Ovary (tissue), 9 donors: Measurements from ENCODE around the gene CCND3. TPM values are rescaled to one million over a fixed set of nuclear protein-coding genes. Genes with fewer than 3 reads are reported as not detected.

Experiments used
- DNase-seq, 5 donors: peaks; one replicate each; pipeline ENCODE4 v3.0.0-alpha.2; 2019 to 2020
- H3K27ac ChIP-seq, 2 donors: fragments of 200-600 bp; one replicate each; pipeline versions ENCODE4 v1.5.1 to v1.8.0; 2019 to 2022
- H3K27me3 ChIP-seq: fragments of 200-600 bp; one replicate; pipeline ENCODE4 v1.8.0; 2022
- H3K36me3 ChIP-seq: fragments of 200-600 bp; sonication (generic); one replicate; pipeline ENCODE4 v1.5.1; 2019
- H3K4me1 ChIP-seq: one replicate; pipeline ENCODE4 v1.8.1; 2013; ENCODE audit warnings: mild to moderate bottlenecking, moderate library complexity; ENCODE audit not compliant: insufficient read depth
- H3K4me3 ChIP-seq: fragments of 200-600 bp; sonication (generic); one replicate; pipeline ENCODE4 v1.5.1; 2017
- H3K9me3 ChIP-seq, 2 donors: fragments of 200-600 bp in 1 of 2; sonication (generic) in 1 of 2; one replicate each; pipeline versions ENCODE4 v1.5.1 to v1.8.1; 2013 to 2019; ENCODE audit warnings: mild to moderate bottlenecking in 1 of 2, moderate library complexity in 1 of 2
- EP300 ChIP-seq: sonication (generic); formaldehyde crosslinking; IDR thresholded peaks from one replicate; pipeline ENCODE4 v1.6.1; 2017; ENCODE audit warnings: antibody characterized with exemption
- POLR2A ChIP-seq: fragments of 450-650 bp; IDR thresholded peaks from one replicate; pipeline ENCODE4 v1.6.1; 2017; ENCODE audit warnings: antibody characterized with exemption, mild to moderate bottlenecking, moderate library complexity
- WGBS, 3 donors: extraction: QIAGEN DNeasy Blood & Tissue Kit in 1 of 3; methylation state at CpG; one replicate each; pipeline versions ENCODE4 v1.1.5 to v1.1.7; 2013 to 2017; 5-methylcytosine and 5-hydroxymethylcytosine counted together
- intact Hi-C, 4 donors: fragments of 100-400 bp; cut with DNase I; formaldehyde crosslinking; loops; one replicate each; pipeline versions ENCODE4 v1.11.0 to v1.15.1; 2022 to 2023
- polyA plus RNA-seq, 2 donors: library from polyadenylated mRNA; stranded (reverse); fragments of 200-250 nt in 1 of 2; fragments of 350-450 nt in 1 of 2; fragmentation: Illumina TruSeq in 1 of 2; extraction: RNeasy Lipid Tissue Mini Kit (QIAGEN cat#74804) in 1 of 2; gene quantifications; one replicate each; pipeline ENCODE4 v1.2.3, GENCODE V29; 2013 to 2014
- total RNA-seq, 7 donors: library from RNA; depleted of rRNA in 2 of 7; stranded (reverse); fragments of >200 nt in 2 of 7; fragmentation: NEBNext Ultra II Directional in 3 of 7; extraction: Animal tissue kit (Norgen Biotek cat#: 25700) in 3 of 7; gene quantifications; one replicate each; pipeline versions ENCODE4 v1.1.0 to v1.2.4, GENCODE V29; 2016 to 2023
- TF ChIP-seq, protein P1 (sequence below), 3 donors: fragments of 450-650 bp in 2 of 3; fragments of 200-600 bp in 1 of 3; IDR thresholded peaks; one replicate each; pipeline versions ENCODE4 v1.5.1 to v1.8.0; 2016 to 2022; ENCODE audit warnings: antibody characterized with exemption in 3 of 3, mild to moderate bottlenecking in 1 of 3
- donor health status: DM: no; HTN: no; CAD: no; lungs with moderate emphysema.
- donor health status: DM: no; HTN: no; CAD: no.
- donor health status: Bipolar disorder and iron deficiency.
- donor health status: DM: yes; HTN: yes; CAD: no.
- donor health status: DM: no; HTN: no; CAD: no.
- donor health status: DM: yes; HTN: yes; CAD: no.

CCND3 gene
- total and polyA plus RNA-seq, 9 donors = 22.7 to 217 (median 53.7) TPM

DNA sequence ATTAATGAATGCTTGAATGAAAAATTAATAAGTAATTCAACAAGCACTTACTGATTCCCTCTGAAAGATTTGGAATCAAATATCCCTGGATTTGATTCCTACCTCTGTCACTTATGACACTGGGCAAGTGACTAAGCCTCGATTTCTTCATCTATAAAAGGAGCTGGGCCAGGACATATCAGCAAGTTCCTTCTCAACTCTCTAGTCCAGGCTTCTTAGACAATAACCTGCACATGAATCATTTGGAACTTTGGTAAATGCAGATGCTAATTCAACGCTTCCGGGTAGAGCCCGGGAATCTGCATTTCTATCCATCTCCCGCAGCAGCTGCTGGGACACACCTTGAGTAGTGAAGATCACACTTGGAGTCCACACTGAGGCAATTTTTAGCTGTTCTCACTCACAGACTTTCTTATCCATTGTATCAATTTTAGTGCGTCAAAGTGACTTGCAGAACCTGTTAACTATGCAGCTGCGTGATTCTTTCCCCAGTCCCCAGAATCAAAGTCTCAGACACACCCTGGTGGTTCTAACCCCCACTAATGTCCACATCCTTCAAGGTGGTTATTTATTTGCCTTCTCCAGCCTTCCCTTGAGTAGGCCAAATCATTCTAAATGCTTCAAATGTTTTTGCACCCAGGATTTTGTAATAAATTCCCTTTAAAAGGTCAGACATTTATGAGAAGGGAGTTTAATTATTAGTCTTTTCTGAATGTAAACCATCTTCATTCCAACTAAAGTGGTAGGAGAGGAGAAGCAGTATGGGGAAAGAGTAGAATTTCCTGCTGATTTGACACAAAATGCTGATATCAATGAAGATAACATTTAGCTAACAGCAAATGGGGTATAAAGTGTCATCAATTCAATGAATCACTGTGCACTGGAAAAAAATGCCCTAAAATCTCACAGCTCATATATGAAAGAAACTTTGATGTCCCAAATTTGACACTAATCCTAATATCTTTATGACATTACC is 26.0 kb upstream of the CCND3 start:
- WGBS, 3 donors = 82 to 88% (median 86%) methylated on average over 7 of the region's 7 CpGs
- no peak overlapping the region for H3K4me3 ChIP-seq
- no peaks in the 10 kb centered on the region for H3K36me3 ChIP-seq
- intact Hi-C loops = no loop called here
- TF ChIP-seq EP300 (no peak), POLR2A (no peak)
- TF ChIP-seq, protein P1, sequence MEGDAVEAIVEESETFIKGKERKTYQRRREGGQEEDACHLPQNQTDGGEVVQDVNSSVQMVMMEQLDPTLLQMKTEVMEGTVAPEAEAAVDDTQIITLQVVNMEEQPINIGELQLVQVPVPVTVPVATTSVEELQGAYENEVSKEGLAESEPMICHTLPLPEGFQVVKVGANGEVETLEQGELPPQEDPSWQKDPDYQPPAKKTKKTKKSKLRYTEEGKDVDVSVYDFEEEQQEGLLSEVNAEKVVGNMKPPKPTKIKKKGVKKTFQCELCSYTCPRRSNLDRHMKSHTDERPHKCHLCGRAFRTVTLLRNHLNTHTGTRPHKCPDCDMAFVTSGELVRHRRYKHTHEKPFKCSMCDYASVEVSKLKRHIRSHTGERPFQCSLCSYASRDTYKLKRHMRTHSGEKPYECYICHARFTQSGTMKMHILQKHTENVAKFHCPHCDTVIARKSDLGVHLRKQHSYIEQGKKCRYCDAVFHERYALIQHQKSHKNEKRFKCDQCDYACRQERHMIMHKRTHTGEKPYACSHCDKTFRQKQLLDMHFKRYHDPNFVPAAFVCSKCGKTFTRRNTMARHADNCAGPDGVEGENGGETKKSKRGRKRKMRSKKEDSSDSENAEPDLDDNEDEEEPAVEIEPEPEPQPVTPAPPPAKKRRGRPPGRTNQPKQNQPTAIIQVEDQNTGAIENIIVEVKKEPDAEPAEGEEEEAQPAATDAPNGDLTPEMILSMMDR (IDR thresholded peaks at IDR 0.05) = no peak
- no peak for DNase-seq
- no peak overlapping the region for H3K27ac ChIP-seq
- H3K4me1 ChIP-seq = no peaks in the 10 kb centered on the region
- no peaks in the 10 kb centered on the region for H3K27me3 ChIP-seq
- no peaks in the 10 kb centered on the region for H3K9me3 ChIP-seq

DNA sequence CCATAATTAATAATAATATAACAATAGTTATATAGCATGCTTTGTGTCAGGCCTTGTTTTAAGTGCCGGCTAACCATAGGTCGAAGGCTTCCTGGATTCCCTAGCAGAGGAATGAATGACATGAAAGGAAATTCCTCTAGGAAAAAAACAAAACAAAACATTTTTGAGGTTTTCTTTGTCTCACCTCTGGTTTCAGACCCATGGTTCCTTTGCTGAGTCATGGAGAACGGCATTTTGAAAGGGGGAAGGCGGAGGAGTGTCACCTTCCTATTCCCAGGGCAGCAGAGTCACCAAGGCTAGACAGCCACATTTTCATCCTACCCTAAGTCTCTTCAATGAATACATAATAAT is 25.3 kb upstream of the CCND3 start:
- H3K4me1 ChIP-seq = no peaks in the 10 kb centered on the region
- no peaks in the 10 kb centered on the region for H3K9me3 ChIP-seq
- TF ChIP-seq POLR2A (no peak), EP300 (no peak)
- TF ChIP-seq, protein P1 (IDR thresholded peaks at IDR 0.05) = no peak
- 61 to 64% (median 63%) methylated on average over 4 of the region's 4 CpGs for WGBS, 3 donors
- DNase-seq = no peak
- H3K36me3 ChIP-seq = no peaks in the 10 kb centered on the region
- no peak overlapping the region for H3K27ac ChIP-seq
- no peak overlapping the region for H3K4me3 ChIP-seq
- H3K27me3 ChIP-seq = no peaks in the 10 kb centered on the region
- intact Hi-C loops = no loop called here

DNA sequence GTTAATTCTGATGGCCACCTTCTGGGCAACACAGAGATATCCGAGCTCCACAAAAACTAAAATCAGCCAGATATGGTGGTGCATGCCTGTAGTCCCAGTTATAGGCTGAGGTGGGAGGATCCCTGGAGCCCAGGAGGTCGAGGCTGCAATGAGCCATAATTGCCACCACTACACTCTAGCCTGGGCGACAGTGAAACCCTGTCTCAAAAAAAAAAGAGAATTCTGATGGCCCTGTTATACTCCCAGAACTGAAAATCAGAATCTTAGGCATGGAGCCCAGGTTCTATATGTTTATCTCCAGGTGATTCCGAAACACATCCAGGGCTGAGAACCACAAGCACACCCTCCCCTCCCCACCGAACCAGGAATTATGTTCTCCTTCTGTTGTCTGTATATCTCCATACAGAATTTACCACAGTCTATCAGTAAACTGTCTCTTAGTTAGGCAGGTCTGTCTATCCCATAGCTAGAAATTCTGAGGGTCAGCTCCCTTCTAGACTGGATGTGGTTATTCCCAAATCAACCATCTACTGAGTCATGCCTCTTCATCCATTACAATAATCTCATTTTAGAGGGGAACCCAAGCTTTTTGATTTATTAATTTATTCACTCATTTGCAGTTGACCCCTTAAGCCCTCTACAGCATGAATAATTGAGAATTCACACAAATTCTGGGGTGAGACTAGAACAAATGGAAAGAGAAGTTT is 24.8 kb upstream of the CCND3 start:
- intact Hi-C loops = no loop called here
- TF ChIP-seq POLR2A (no peak), EP300 (no peak)
- TF ChIP-seq, protein P1 (IDR thresholded peaks at IDR 0.05) = no peak
- H3K4me1 ChIP-seq = no peaks in the 10 kb centered on the region
- H3K27ac ChIP-seq = no peak overlapping the region
- no peaks in the 10 kb centered on the region for H3K36me3 ChIP-seq
- no peak overlapping the region for H3K4me3 ChIP-seq
- WGBS, 3 donors = 69 to 75% (median 73%) methylated on average over 5 of the region's 5 CpGs
- H3K9me3 ChIP-seq = no peaks in the 10 kb centered on the region
- DNase-seq = no peak
- no peaks in the 10 kb centered on the region for H3K27me3 ChIP-seq

DNA sequence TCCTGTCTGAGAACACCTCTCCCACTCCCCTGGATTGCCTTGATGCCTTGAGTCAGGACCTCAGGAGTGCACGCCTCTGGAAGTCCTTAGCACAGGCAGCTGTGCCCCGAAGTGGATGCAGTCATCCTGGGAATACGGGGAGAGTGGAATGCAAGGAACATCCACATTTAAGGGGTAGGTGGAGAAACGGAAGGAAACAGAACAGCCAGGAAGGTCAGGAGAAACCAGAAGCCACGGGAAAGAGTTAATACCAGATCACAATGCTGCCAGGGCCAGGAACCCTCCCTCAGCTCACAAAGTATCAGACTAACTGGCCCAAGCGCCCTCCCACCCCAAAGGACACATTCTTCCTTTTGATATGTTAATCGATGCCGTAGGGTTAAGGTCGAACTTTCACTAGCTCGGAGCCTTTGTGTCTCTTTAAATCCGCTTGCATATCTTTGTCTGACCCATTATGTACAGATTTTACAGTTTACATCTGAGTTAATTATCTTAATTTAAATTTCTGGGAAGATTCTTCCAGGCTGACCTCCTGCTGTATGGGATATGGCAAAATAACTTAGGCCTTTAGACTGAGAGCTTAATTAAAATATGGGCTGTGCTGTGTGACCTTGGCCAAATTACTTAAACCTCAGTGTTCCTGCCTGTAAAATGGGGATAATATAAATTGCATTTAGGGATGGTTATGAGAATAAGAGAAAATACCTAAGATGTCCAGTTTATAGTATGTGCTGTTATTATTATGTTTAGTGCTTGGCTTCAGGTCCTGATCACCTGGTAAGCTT is 24.0 kb upstream of the CCND3 start:
- intact Hi-C loops = no loop called here
- Histone ChIP-seq H3K9me3 (no peaks in the 10 kb centered on the region), H3K27ac (no peak overlapping the region), H3K36me3 (no peaks in the 10 kb centered on the region), H3K4me3 (no peak overlapping the region), H3K27me3 (no peaks in the 10 kb centered on the region), H3K4me1 (no peaks in the 10 kb centered on the region)
- no peak for DNase-seq
- WGBS, 3 donors = 55 to 73% (median 68%) methylated on average over 11 of the region's 11 CpGs
- TF ChIP-seq EP300 (no peak), POLR2A (no peak)
- TF ChIP-seq, protein P1 (IDR thresholded peaks at IDR 0.05) = no peak
